ENCODE results near the gene DGKG.

Gene DGKG

GRCh38 chr3:186209810-186210752 lies 152.0 kb downstream of the DGKG start:
- Histone ChIP-seq H3K4me1 (no peaks in the 10 kb centered on the region; the same call in 1 of the 2 replicates), H3K36me3 (no peaks in the 10 kb centered on the region), H3K4me3 (ENCODE audit: low read depth, low read length) (no peak overlapping the region), H3K9me3 (no peaks in the 10 kb centered on the region), H3K27me3 (no peaks in the 10 kb centered on the region)
- DNase-seq: peak; percentile 54
- TF ChIP-seq CTCF (IDR thresholded peaks at IDR 0.05; ENCODE audit: low read depth, low read length): no peak

- Histone ChIP-seq H3K4me3 (ENCODE audit: low read depth, low read length) (no peak overlapping the region), H3K4me1 (no peaks in the 10 kb centered on the region; the same call in 1 of the 2 replicates), H3K36me3 (peaks cover 3% of the 10 kb centered on the region; the same call in 1 of the 2 replicates), H3K27me3 (no peaks in the 10 kb centered on the region), H3K9me3 (no peaks in the 10 kb centered on the region; the same call in 1 of the 2 replicates)
- TF ChIP-seq CTCF (IDR thresholded peaks at IDR 0.05; ENCODE audit: low read depth, low read length): no peak
- DNase-seq: no peak
Measured at GRCh38 chr3:186208296-186208989, 153.6 kb downstream of the DGKG start.

- DNase-seq: no peak
- Histone ChIP-seq H3K9me3 (no peaks in the 10 kb centered on the region; the same call in 1 of the 2 replicates), H3K4me3 (ENCODE audit: low read depth, low read length) (no peak overlapping the region), H3K4me1 (no peaks in the 10 kb centered on the region; the same call in 1 of the 2 replicates), H3K36me3 (peaks cover 3% of the 10 kb centered on the region; the same call in 1 of the 2 replicates), H3K27me3 (no peaks in the 10 kb centered on the region)
- TF ChIP-seq CTCF (IDR thresholded peaks at IDR 0.05; ENCODE audit: low read depth, low read length): no peak
Measured at GRCh38 chr3:186207515-186207914, 154.5 kb downstream of the DGKG start.

- DNase-seq: no peak
- no peaks in the 10 kb centered on the region for H3K27me3 ChIP-seq
- H3K4me3 ChIP-seq (ENCODE audit: low read depth, low read length): no peak overlapping the region
- H3K9me3 ChIP-seq: no peaks in the 10 kb centered on the region; the same call in 1 of the 2 replicates
- peaks cover 3% of the 10 kb centered on the region; the same call in 1 of the 2 replicates for H3K36me3 ChIP-seq
- no peaks in the 10 kb centered on the region for H3K4me1 ChIP-seq
- no peak for TF ChIP-seq CTCF (IDR thresholded peaks at IDR 0.05; ENCODE audit: low read depth, low read length)
Measured at GRCh38 chr3:186200726-186201125, 161.3 kb downstream of the DGKG start.

- Histone ChIP-seq H3K4me3 (ENCODE audit: low read depth, low read length) (no peak overlapping the region), H3K36me3 (no peaks in the 10 kb centered on the region), H3K27me3 (no peaks in the 10 kb centered on the region), H3K4me1 (no peaks in the 10 kb centered on the region), H3K9me3 (no peaks in the 10 kb centered on the region; the same call in 1 of the 2 replicates)
- no peak for DNase-seq
- no peak for TF ChIP-seq CTCF (IDR thresholded peaks at IDR 0.05; ENCODE audit: low read depth, low read length)
Measured at GRCh38 chr3:186198442-186198841, 163.6 kb downstream of the DGKG start.

All from BE2C (cell line).